Measurements from ENCODE around the gene ACOT2.
"Not testable (repeated sequence)": the region's sequence is repeated elsewhere in the genome, so short reads cannot be mapped to it uniquely, and the experiment has no call there.

DNA sequence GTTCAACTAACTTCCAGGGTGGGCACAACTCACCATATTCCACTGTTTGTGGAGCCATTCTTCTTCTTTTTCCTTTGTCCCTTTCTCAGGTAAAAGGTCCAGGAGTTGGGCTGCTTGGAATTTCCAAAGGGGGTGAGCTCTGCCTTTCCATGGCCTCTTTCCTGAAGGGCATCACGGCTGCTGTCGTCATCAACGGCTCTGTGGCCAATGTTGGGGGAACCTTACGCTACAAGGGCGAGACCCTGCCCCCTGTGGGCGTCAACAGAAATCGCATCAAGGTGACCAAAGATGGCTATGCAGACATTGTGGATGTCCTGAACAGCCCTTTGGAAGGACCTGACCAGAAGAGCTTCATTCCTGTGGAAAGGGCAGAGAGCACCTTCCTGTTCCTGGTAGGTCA is 26.1 kb upstream of the ACOT2 start:
- TF ChIP-seq, protein P1, sequence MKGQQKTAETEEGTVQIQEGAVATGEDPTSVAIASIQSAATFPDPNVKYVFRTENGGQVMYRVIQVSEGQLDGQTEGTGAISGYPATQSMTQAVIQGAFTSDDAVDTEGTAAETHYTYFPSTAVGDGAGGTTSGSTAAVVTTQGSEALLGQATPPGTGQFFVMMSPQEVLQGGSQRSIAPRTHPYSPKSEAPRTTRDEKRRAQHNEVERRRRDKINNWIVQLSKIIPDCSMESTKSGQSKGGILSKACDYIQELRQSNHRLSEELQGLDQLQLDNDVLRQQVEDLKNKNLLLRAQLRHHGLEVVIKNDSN (IDR thresholded peaks at IDR 0.05; ENCODE audit: borderline replicate concordance, extremely low read length, insufficient read depth, low read depth, low read length) = not testable (repeated sequence)
- TF ChIP-seq DPF2 (IDR thresholded peaks at IDR 0.05); ASH2L (IDR thresholded peaks at IDR 0.05; ENCODE audit: borderline replicate concordance, low read depth); SIX5 (IDR thresholded peaks at IDR 0.05; ENCODE audit: low read depth, low read length, severe bottlenecking); ZSCAN29 (IDR thresholded peaks at IDR 0.05); SMC3 (IDR thresholded peaks at IDR 0.05; ENCODE audit: borderline replicate concordance, low read length); CBX5 (IDR thresholded peaks at IDR 0.05; ENCODE audit: low read depth): not testable (repeated sequence)
- TF ChIP-seq, protein P2, sequence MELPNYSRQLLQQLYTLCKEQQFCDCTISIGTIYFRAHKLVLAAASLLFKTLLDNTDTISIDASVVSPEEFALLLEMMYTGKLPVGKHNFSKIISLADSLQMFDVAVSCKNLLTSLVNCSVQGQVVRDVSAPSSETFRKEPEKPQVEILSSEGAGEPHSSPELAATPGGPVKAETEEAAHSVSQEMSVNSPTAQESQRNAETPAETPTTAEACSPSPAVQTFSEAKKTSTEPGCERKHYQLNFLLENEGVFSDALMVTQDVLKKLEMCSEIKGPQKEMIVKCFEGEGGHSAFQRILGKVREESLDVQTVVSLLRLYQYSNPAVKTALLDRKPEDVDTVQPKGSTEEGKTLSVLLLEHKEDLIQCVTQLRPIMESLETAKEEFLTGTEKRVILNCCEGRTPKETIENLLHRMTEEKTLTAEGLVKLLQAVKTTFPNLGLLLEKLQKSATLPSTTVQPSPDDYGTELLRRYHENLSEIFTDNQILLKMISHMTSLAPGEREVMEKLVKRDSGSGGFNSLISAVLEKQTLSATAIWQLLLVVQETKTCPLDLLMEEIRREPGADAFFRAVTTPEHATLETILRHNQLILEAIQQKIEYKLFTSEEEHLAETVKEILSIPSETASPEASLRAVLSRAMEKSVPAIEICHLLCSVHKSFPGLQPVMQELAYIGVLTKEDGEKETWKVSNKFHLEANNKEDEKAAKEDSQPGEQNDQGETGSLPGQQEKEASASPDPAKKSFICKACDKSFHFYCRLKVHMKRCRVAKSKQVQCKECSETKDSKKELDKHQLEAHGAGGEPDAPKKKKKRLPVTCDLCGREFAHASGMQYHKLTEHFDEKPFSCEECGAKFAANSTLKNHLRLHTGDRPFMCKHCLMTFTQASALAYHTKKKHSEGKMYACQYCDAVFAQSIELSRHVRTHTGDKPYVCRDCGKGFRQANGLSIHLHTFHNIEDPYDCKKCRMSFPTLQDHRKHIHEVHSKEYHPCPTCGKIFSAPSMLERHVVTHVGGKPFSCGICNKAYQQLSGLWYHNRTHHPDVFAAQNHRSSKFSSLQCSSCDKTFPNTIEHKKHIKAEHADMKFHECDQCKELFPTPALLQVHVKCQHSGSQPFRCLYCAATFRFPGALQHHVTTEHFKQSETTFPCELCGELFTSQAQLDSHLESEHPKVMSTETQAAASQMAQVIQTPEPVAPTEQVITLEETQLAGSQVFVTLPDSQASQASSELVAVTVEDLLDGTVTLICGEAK (IDR thresholded peaks at IDR 0.05; ENCODE audit: borderline replicate concordance) = not testable (repeated sequence)
- TF ChIP-seq, protein P3, sequence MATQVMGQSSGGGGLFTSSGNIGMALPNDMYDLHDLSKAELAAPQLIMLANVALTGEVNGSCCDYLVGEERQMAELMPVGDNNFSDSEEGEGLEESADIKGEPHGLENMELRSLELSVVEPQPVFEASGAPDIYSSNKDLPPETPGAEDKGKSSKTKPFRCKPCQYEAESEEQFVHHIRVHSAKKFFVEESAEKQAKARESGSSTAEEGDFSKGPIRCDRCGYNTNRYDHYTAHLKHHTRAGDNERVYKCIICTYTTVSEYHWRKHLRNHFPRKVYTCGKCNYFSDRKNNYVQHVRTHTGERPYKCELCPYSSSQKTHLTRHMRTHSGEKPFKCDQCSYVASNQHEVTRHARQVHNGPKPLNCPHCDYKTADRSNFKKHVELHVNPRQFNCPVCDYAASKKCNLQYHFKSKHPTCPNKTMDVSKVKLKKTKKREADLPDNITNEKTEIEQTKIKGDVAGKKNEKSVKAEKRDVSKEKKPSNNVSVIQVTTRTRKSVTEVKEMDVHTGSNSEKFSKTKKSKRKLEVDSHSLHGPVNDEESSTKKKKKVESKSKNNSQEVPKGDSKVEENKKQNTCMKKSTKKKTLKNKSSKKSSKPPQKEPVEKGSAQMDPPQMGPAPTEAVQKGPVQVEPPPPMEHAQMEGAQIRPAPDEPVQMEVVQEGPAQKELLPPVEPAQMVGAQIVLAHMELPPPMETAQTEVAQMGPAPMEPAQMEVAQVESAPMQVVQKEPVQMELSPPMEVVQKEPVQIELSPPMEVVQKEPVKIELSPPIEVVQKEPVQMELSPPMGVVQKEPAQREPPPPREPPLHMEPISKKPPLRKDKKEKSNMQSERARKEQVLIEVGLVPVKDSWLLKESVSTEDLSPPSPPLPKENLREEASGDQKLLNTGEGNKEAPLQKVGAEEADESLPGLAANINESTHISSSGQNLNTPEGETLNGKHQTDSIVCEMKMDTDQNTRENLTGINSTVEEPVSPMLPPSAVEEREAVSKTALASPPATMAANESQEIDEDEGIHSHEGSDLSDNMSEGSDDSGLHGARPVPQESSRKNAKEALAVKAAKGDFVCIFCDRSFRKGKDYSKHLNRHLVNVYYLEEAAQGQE (IDR thresholded peaks at IDR 0.05; ENCODE audit: low read depth, low read length) = not testable (repeated sequence)
- TF ChIP-seq, protein P4, sequence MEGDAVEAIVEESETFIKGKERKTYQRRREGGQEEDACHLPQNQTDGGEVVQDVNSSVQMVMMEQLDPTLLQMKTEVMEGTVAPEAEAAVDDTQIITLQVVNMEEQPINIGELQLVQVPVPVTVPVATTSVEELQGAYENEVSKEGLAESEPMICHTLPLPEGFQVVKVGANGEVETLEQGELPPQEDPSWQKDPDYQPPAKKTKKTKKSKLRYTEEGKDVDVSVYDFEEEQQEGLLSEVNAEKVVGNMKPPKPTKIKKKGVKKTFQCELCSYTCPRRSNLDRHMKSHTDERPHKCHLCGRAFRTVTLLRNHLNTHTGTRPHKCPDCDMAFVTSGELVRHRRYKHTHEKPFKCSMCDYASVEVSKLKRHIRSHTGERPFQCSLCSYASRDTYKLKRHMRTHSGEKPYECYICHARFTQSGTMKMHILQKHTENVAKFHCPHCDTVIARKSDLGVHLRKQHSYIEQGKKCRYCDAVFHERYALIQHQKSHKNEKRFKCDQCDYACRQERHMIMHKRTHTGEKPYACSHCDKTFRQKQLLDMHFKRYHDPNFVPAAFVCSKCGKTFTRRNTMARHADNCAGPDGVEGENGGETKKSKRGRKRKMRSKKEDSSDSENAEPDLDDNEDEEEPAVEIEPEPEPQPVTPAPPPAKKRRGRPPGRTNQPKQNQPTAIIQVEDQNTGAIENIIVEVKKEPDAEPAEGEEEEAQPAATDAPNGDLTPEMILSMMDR (IDR thresholded peaks at IDR 0.05 in 2 of 3, conservative IDR thresholded peaks at IDR 0.05 in 1 of 3; ENCODE audit: control insufficient read depth in 2 of 3, extremely low read depth in 1 of 3, insufficient read depth in 1 of 3, low read depth in 3 of 3, low read length in 3 of 3) = not testable (repeated sequence)

Data from GM12878 (cell line).